Sigmoid colon (tissue), 7 donors: ENCODE measurements around the gene FOXK2. TPM values are rescaled to one million over a fixed set of nuclear protein-coding genes. Genes with fewer than 3 reads are reported as not detected.

ENCODE experiments used
- DNase-seq: peaks from one replicate; pipeline ENCODE4 v3.0.0-alpha.2; 2019
- H3K27ac ChIP-seq, 4 donors: fragments of 200-600 bp; sonication (generic); one replicate each; pipeline ENCODE4 v1.5.1; 2016 to 2019; ENCODE audit warnings: mild to moderate bottlenecking in 1 of 4
- H3K27me3 ChIP-seq, 3 donors: fragments of 200-600 bp; sonication (generic); one replicate each; pipeline ENCODE4 v1.5.1; 2019; ENCODE audit warnings: mild to moderate bottlenecking in 1 of 3
- H3K36me3 ChIP-seq, 4 donors: fragments of 200-600 bp; sonication (generic); one replicate each; pipeline ENCODE4 v1.5.1; 2016 to 2019
- H3K4me1 ChIP-seq, 4 donors: fragments of 200-600 bp; sonication (generic); one replicate each; pipeline ENCODE4 v1.5.1; 2017 to 2019
- H3K4me3 ChIP-seq, 4 donors: fragments of 200-600 bp; sonication (generic); one replicate each; pipeline ENCODE4 v1.5.1; 2017 to 2019; ENCODE audit warnings: mild to moderate bottlenecking in 2 of 4, moderate library complexity in 1 of 4
- H3K9me3 ChIP-seq, 4 donors: fragments of 200-600 bp in 3 of 4; sonication (generic) in 3 of 4; one replicate each; pipeline versions ENCODE4 v1.5.1 to v1.6.1; 2013 to 2019
- EP300 ChIP-seq, 4 donors: sonication (generic); formaldehyde crosslinking; IDR thresholded peaks; one replicate each; pipeline ENCODE4 v1.6.1; 2017; ENCODE audit warnings: antibody characterized with exemption in 4 of 4
- POLR2A ChIP-seq, 2 donors: fragments of 450-650 bp; IDR thresholded peaks; one replicate each; pipeline ENCODE4 v1.6.1; 2016; ENCODE audit warnings: antibody characterized with exemption in 2 of 2, mild to moderate bottlenecking in 2 of 2, moderate library complexity in 2 of 2
- POLR2AphosphoS5 ChIP-seq, 4 donors: sonication (generic); formaldehyde crosslinking; IDR thresholded peaks; one replicate each; pipeline ENCODE4 v1.6.1; 2017; ENCODE audit warnings: antibody characterized with exemption in 4 of 4
- WGBS, 2 donors: extraction: QIAGEN DNeasy Blood & Tissue Kit; methylation state at CpG; one replicate each; pipeline ENCODE4 v1.1.7; 2013; 5-methylcytosine and 5-hydroxymethylcytosine counted together
- intact Hi-C: fragments of 100-400 bp; cut with DNase I; formaldehyde crosslinking; loops from one replicate; pipeline ENCODE4 v1.15.1; 2023
- polyA plus RNA-seq, 3 donors: library from polyadenylated mRNA; stranded (reverse); fragments of 200-250 nt; gene quantifications; one replicate each; pipeline ENCODE4 v1.2.3, GENCODE V29; 2013
- total RNA-seq, 4 donors: library from RNA; depleted of rRNA; stranded (reverse); fragments of >200 nt; gene quantifications; one replicate each; pipeline ENCODE4 v1.1.0, GENCODE V29; 2016
- TF ChIP-seq, protein P1 (sequence below), 4 experiments: fragments of 450-650 bp in 3 of 4; fragments of 200-600 bp in 1 of 4; IDR thresholded peaks; one replicate each; pipeline ENCODE4 v1.5.1; 2016 to 2019; ENCODE audit warnings: antibody characterized with exemption in 4 of 4, mild to moderate bottlenecking in 3 of 4, moderate library complexity in 2 of 4
- donor health status: healthy with polysubstance abuse.
- donor health status: Bipolar disorder and iron deficiency.
- donor health status: healthy.

Gene FOXK2
- total and polyA plus RNA-seq, 7 donors = 10.2 to 56.8 (median 29.3) TPM

DNA sequence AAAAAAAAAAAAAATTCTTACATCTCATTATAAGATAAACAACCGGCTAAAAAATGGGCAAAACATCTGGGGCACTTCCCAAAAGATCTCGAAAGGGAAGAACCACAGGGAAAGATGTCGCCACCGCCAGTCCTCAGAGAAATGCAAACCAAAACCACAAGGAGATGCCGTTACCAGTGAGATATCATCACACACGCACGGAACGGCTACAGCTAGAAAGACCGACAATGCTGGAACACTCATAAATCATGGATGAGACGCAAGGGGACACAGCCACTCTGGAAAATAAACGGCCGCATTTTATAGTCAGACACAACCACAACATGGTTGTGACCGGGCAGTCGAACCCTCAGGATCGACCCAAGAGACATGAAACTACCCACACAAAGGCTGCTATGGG is 104.2 kb downstream of the FOXK2 start:
- Histone ChIP-seq H3K27me3 (no peaks in the 10 kb centered on the region), H3K4me1 (no peaks in the 10 kb centered on the region), H3K36me3 (peaks cover 13 to 99% (median 62%) of the 10 kb centered on the region in 4 donors), H3K27ac (no peak overlapping the region), H3K4me3 (no peak overlapping the region), H3K9me3 (no peaks in the 10 kb centered on the region)
- TF ChIP-seq, protein P1, sequence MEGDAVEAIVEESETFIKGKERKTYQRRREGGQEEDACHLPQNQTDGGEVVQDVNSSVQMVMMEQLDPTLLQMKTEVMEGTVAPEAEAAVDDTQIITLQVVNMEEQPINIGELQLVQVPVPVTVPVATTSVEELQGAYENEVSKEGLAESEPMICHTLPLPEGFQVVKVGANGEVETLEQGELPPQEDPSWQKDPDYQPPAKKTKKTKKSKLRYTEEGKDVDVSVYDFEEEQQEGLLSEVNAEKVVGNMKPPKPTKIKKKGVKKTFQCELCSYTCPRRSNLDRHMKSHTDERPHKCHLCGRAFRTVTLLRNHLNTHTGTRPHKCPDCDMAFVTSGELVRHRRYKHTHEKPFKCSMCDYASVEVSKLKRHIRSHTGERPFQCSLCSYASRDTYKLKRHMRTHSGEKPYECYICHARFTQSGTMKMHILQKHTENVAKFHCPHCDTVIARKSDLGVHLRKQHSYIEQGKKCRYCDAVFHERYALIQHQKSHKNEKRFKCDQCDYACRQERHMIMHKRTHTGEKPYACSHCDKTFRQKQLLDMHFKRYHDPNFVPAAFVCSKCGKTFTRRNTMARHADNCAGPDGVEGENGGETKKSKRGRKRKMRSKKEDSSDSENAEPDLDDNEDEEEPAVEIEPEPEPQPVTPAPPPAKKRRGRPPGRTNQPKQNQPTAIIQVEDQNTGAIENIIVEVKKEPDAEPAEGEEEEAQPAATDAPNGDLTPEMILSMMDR (IDR thresholded peaks at IDR 0.05) = no peak
- TF ChIP-seq EP300 (IDR thresholded peaks at IDR 0.05) = no peak
- no peak for TF ChIP-seq POLR2A (IDR thresholded peaks at IDR 0.05)
- no peak for TF ChIP-seq POLR2AphosphoS5 (IDR thresholded peaks at IDR 0.05)
- 85 to 90% methylated on average over 15 of the region's 15 CpGs for WGBS, 2 donors
- intact Hi-C loops = no loop called here
- no peak for DNase-seq

DNA sequence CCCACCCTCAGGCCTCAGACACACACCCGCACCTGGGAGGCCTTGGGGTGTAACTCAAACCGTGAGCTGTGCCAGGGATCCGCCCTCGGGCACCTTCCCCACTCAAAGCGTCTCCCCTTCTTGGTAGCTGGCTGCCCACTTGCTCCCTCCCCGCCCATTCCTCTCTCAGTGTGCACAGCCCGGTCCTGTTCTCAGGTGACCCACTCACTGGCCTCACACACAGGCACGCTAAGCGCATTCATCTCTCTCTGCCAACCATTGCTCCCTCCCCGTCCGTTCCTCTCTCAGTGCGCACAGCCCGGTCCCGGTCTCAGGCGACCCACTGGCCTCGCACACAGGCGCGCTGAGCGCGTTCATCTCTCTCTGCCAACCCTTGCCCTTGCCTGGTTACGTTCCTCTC is 107.9 kb downstream of the FOXK2 start:
- TF ChIP-seq EP300 (IDR thresholded peaks at IDR 0.05) (no peak), POLR2AphosphoS5 (IDR thresholded peaks at IDR 0.05) (no peak), POLR2A (IDR thresholded peaks at IDR 0.05) (no peak)
- TF ChIP-seq, protein P1 (IDR thresholded peaks at IDR 0.05) = no peak
- no peaks in the 10 kb centered on the region for H3K9me3 ChIP-seq
- no peak overlapping the region for H3K4me3 ChIP-seq
- peaks cover 13 to 83% (median 47%) of the 10 kb centered on the region in 4 donors for H3K36me3 ChIP-seq
- peak overlapping the region in 1 of 4 donors; percentile 25 for H3K27ac ChIP-seq
- no peaks in the 10 kb centered on the region for H3K27me3 ChIP-seq
- no peaks in the 10 kb centered on the region for H3K4me1 ChIP-seq
- intact Hi-C loops = no loop called here
- WGBS, 2 donors = 89 to 92% methylated on average over 21 of the region's 21 CpGs
- DNase-seq = no peak

DNA sequence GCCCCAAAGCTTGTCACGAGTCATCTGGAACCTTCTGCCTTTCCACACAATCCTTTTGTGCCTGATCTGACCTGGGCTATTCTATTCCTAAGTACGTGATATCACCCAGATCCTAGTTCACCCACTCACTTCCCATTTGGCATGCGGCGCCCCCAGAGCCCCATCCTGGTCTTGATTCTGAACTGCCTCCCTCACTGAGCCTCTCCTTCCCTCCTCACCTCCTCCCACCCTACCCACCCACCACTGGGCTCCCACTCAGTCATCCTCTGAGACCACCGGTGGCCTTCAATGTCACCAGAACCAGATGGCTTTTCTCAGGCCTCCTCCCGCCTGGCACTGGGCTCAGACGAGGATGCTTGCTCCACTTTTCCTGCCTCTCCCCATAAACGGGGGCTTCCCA is 110.2 kb downstream of the FOXK2 start:
- no peak for TF ChIP-seq EP300 (IDR thresholded peaks at IDR 0.05)
- intact Hi-C loops = loop anchor here (10.0 kb wide), 1 partner anchor 275 kb away; the partner anchor contains the start of gene TEX19
- no peak overlapping the region for H3K4me3 ChIP-seq
- H3K9me3 ChIP-seq = no peaks in the 10 kb centered on the region
- H3K4me1 ChIP-seq = no peaks in the 10 kb centered on the region
- H3K27me3 ChIP-seq = no peaks in the 10 kb centered on the region
- WGBS, 2 donors = 88 to 91% methylated on average over 8 of the region's 8 CpGs
- no peak for DNase-seq
- H3K27ac ChIP-seq = no peak overlapping the region
- peaks cover 11 to 68% (median 39%) of the 10 kb centered on the region in 4 donors for H3K36me3 ChIP-seq

DNA sequence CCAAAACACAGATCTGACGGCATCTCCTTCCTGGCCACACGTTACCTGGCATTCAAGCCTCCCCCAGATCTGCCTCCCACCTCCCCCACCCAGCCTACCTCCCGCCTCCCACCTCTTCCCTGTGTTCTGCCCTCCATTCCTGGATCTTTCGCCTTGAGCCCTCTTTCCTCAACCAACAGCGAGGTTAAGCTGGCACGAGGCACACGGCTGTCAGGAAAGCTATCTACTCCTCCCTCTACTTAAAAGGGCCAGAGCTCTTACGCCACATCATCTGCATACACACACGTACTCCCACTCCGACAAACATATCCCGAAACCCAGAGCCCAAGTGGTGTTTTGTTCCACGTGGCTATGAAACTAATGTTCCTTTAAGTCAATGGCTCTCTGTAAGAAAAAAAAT is 110.7 kb downstream of the FOXK2 start:
- DNase-seq = no peak
- H3K9me3 ChIP-seq = no peaks in the 10 kb centered on the region
- peaks cover 7 to 63% (median 35%) of the 10 kb centered on the region in 4 donors for H3K36me3 ChIP-seq
- H3K27me3 ChIP-seq = no peaks in the 10 kb centered on the region
- H3K4me1 ChIP-seq = no peaks in the 10 kb centered on the region
- TF ChIP-seq POLR2A (IDR thresholded peaks at IDR 0.05) = no peak
- TF ChIP-seq EP300 (IDR thresholded peaks at IDR 0.05) = no peak
- TF ChIP-seq, protein P1 (IDR thresholded peaks at IDR 0.05) = no peak
- TF ChIP-seq POLR2AphosphoS5 (IDR thresholded peaks at IDR 0.05) = no peak
- intact Hi-C loops = loop anchor here (10.0 kb wide), 1 partner anchor 275 kb away; the partner anchor contains the start of gene TEX19
- H3K27ac ChIP-seq = no peak overlapping the region
- H3K4me3 ChIP-seq = no peak overlapping the region
- 92 to 94% methylated on average over 12 of the region's 12 CpGs for WGBS, 2 donors

DNA sequence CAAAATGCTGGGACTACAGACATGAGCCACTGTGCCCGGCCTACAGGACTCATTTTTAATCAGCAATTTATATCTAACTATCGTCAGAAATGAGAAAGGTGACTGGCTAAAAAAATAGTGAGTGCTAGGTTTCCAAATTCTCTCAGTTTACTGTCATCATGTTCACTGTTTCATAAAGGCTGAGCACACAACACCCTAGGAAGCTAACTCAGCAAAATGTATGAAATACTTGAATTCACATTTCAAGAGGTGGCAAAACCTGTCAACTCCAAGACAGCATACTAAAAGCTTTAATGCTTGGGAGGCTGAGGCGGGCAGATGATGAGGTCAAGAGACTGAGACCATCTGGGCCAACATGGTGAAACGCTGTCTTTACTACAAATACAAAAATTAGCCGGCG is 112.0 kb downstream of the FOXK2 start:
- H3K27ac ChIP-seq = no peak overlapping the region
- H3K27me3 ChIP-seq = no peaks in the 10 kb centered on the region
- TF ChIP-seq, protein P1 (IDR thresholded peaks at IDR 0.05) = no peak
- TF ChIP-seq POLR2AphosphoS5 (IDR thresholded peaks at IDR 0.05) (no peak), EP300 (IDR thresholded peaks at IDR 0.05) (no peak), POLR2A (IDR thresholded peaks at IDR 0.05) (no peak)
- no peaks in the 10 kb centered on the region for H3K9me3 ChIP-seq
- peaks cover 0 to 50% (median 30%) of the 10 kb centered on the region in 4 donors for H3K36me3 ChIP-seq
- H3K4me3 ChIP-seq = no peak overlapping the region
- WGBS, 2 donors = 64 to 86% methylated on average over 6 of the region's 6 CpGs
- H3K4me1 ChIP-seq = no peaks in the 10 kb centered on the region
- intact Hi-C loops = loop anchor here (10.0 kb wide), 1 partner anchor 277 kb away; the partner anchor contains the start of gene TEX19
- no peak for DNase-seq
